ENCODE results near the gene IDH3A. TPM values are rescaled to one million over a fixed set of nuclear protein-coding genes. Genes with fewer than 3 reads are reported as not detected.

IDH3A gene
- total RNA-seq, 1 donor from 2014 or later, result 30.8 TPM

DNA sequence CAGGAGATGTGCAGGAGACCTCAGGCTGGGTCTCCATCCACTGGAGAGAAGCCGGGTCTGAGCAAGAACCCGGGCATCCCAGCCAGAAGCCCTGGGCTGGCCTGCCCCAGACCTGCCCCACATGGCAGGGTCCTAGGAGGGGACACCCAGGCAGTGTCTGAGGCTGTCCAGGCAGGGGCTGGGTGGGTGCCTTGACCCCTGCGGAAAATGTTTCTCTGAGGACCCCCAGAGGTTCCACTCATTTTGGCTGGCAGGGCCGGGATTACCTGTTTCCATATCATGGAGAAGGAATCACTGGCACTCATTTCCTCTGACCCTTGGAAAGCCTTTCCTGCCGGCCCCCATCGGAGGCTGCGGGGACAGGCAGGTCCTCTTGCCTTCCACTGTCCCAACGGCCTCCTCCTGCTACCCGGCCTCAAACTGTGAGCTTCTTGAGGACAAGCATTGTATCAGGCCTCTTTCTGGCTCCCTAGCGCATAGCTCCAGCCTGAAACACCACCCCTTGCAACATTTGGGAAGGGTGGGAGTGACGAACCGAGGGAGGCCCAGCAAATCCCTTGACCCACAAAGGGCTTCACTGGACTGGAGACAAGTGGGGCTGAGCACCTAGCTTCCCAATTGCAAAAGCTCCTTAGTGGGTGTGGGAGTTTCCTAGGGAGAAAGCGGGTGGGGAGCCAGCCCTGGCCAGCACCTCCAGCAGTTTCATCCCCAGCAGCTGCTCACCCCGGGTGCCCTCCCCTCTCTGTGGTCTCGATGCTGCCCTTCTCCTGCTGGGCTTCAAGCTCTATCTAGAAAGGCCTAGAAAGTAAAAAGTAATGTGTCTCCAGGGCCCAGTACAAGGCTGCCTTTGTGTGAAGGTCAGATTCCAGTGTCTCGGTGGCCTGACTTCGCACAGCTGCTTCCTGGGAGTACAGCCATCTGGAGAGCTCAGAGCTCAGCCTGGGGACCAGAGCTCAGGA is 55.5 kb downstream of the IDH3A start:
- H3K4me3 ChIP-seq (ENCODE audit: low read depth, low read length), result no peak overlapping the region
- DNase-seq (ENCODE audit: low read depth) (no peak), FAIRE-seq (no peak)
- H3K27me3 ChIP-seq (ENCODE audit: control insufficient read depth, insufficient read depth, low read length), result no peaks in the 10 kb centered on the region
- H3K36me3 ChIP-seq (ENCODE audit: control insufficient read depth, insufficient read depth, low read length), result no peaks in the 10 kb centered on the region
- no peak for TF ChIP-seq CTCF (IDR thresholded peaks at IDR 0.05; ENCODE audit: insufficient read depth, low read length, severe bottlenecking)

DNA sequence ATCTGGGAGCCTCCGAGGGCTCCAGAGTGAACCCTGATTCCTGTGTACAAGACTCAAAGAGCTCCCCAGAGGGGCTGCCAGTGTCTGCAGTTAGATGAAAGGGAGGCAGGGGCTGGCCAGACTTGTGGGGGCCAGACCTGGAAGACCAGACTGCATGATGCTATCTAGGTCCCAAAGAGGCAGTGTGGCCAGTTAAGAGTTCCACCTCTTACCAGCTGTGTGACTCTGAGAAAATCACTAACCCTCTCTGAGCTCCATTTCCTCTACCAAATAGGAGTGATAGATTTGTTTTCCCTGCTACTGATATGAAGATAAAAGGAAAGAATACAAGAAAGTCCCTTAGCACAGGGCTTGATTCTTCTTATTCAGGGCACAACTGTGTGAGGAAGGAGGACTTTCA is 56.2 kb downstream of the IDH3A start:
- Histone ChIP-seq H3K36me3 (ENCODE audit: control insufficient read depth, insufficient read depth, low read length) (no peaks in the 10 kb centered on the region), H3K27me3 (ENCODE audit: control insufficient read depth, insufficient read depth, low read length) (no peaks in the 10 kb centered on the region), H3K4me3 (ENCODE audit: low read depth, low read length) (no peak overlapping the region)
- FAIRE-seq, result no peak
- no peak for DNase-seq (ENCODE audit: low read depth)
- no peak for TF ChIP-seq CTCF (IDR thresholded peaks at IDR 0.05; ENCODE audit: insufficient read depth, low read length, severe bottlenecking)

GRCh38 chr15:78205856-78206255 is 56.7 kb downstream of the IDH3A start:
- no peak for TF ChIP-seq CTCF (IDR thresholded peaks at IDR 0.05; ENCODE audit: insufficient read depth, low read length, severe bottlenecking)

DNA sequence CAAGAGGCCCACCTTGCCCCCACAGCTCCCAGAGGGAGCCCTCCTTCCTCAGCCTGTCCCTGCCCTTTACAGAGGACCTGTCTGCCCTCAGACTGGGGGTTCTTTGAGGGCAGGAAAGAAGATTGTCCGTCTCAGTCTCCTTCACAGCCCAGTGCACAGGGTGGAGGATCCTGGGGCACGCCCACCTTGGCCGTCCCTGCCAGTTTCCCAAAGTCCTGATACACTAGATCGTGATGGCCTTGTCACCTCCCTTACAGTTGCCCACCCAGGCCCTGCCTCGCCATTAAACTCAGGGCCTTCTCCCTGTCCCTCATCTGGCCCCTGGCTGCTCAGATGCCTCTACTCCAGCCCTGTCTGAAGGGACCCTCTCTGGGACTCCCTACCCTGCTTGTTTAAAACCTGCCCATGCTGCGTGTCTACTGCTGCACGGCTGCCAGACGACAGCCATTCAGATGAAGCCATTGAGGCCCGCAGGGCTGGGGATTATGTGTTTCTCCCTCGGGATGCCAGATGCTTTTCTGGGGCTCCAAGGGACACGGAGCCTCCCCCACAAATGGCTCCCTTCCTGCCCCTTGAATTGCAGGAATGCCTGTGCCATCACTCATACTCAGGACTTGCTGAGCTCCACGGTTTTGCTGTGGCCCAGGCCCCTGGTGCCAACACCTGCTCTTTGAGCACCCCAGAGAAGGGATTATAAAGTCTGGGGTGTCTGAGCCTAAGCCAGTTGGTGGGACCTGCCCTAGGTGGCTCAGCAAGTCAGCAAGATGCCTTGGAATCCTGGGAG is 57.4 kb downstream of the IDH3A start:
- no peak for DNase-seq (ENCODE audit: low read depth)
- Histone ChIP-seq H3K36me3 (ENCODE audit: control insufficient read depth, insufficient read depth, low read length) (no peaks in the 10 kb centered on the region), H3K4me3 (ENCODE audit: low read depth, low read length) (no peak overlapping the region), H3K27me3 (ENCODE audit: control insufficient read depth, insufficient read depth, low read length) (no peaks in the 10 kb centered on the region)
- no peak for TF ChIP-seq CTCF (IDR thresholded peaks at IDR 0.05; ENCODE audit: insufficient read depth, low read length, severe bottlenecking)
- FAIRE-seq, result no peak

More at GRCh38 chr15:78205856-78206255, 56.7 kb downstream of the IDH3A start:
- DNase-seq (ENCODE audit: low read depth), result no peak
- no peak for FAIRE-seq
- Histone ChIP-seq H3K36me3 (ENCODE audit: control insufficient read depth, insufficient read depth, low read length) (no peaks in the 10 kb centered on the region), H3K4me3 (ENCODE audit: low read depth, low read length) (no peak overlapping the region), H3K27me3 (ENCODE audit: control insufficient read depth, insufficient read depth, low read length) (no peaks in the 10 kb centered on the region)

DNA sequence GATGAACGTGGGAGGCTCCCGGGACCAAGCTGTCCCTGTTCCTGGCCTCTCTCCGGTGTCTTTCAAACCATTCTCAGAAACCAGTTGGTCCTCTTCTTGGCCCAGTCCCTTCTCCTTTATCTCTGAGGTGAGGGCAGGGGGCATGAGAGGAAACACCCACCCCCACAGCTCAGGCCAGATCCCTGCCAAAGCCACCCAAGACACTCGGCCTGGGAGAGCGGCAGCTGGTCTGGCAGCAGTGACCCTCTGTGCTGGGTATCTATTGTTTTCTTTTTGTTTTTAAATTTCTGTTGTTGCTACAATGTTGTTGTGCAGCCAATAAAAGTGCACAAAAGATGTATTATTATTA is 57.9 kb downstream of the IDH3A start:
- Histone ChIP-seq H3K36me3 (ENCODE audit: control insufficient read depth, insufficient read depth, low read length) (no peaks in the 10 kb centered on the region), H3K27me3 (ENCODE audit: control insufficient read depth, insufficient read depth, low read length) (peaks cover 2% of the 10 kb centered on the region), H3K4me3 (ENCODE audit: low read depth, low read length) (no peak overlapping the region)
- no peak for TF ChIP-seq CTCF (IDR thresholded peaks at IDR 0.05; ENCODE audit: insufficient read depth, low read length, severe bottlenecking)
- FAIRE-seq, result no peak
- no peak for DNase-seq (ENCODE audit: low read depth)

All from bronchial epithelial cell (primary cell).